HEK293 (cell line): Measurements from ENCODE around the gene NDUFA3.
A peak's percentile ranks its signal among the peaks of the same experiment; 100 is the strongest.

ENCODE experiments used
- BCL11B ChIP-seq: fragments of 450-650 bp; formaldehyde crosslinking; IDR thresholded peaks from 2 replicates; pipeline ENCODE4 v1.5.1; 2016; ENCODE audit warnings: low read depth, missing biosample characterization, missing genetic modification characterization
- GFI1B ChIP-seq: fragments of 450-650 bp; formaldehyde crosslinking; IDR thresholded peaks from 2 replicates; pipeline ENCODE4 v1.5.1; 2016; ENCODE audit warnings: missing biosample characterization, missing genetic modification characterization
- GLIS1 ChIP-seq: fragments of 450-650 bp; formaldehyde crosslinking; IDR thresholded peaks from 2 replicates; pipeline ENCODE4 v1.5.1; 2016; ENCODE audit warnings: missing biosample characterization, missing genetic modification characterization
- HOXD13 ChIP-seq: sonication (generic); formaldehyde crosslinking; IDR thresholded peaks from 2 replicates; pipeline ENCODE4 v1.8.0; 2022; ENCODE audit warnings: missing genetic modification reagents, borderline replicate concordance
- KLF1 ChIP-seq: fragments of 450-650 bp; formaldehyde crosslinking; IDR thresholded peaks from 2 replicates; pipeline ENCODE4 v1.5.1; 2016; ENCODE audit warnings: missing biosample characterization, missing genetic modification characterization
- KLF8 ChIP-seq: fragments of 450-650 bp; formaldehyde crosslinking; IDR thresholded peaks from 2 replicates; pipeline ENCODE4 v1.5.1; 2016; ENCODE audit warnings: missing biosample characterization, missing genetic modification characterization
- REPIN1 ChIP-seq: fragments of 450-650 bp; formaldehyde crosslinking; IDR thresholded peaks from 2 replicates; pipeline ENCODE4 v1.5.1; 2017; ENCODE audit warnings: missing biosample characterization, missing genetic modification characterization, low read depth
- SP3 ChIP-seq: fragments of 450-650 bp; formaldehyde crosslinking; IDR thresholded peaks from 2 replicates; pipeline ENCODE4 v1.5.1; 2016; ENCODE audit warnings: missing biosample characterization, missing genetic modification characterization
- ZNF214 ChIP-seq: fragments of 450-650 bp; formaldehyde crosslinking; IDR thresholded peaks from 2 replicates; pipeline ENCODE4 v1.5.1; 2017; ENCODE audit warnings: missing biosample characterization, mild to moderate bottlenecking, missing genetic modification characterization, borderline replicate concordance
- ZNF24 ChIP-seq: fragments of 450-650 bp; formaldehyde crosslinking; IDR thresholded peaks from 2 replicates; pipeline ENCODE4 v1.5.1; 2016; ENCODE audit warnings: missing biosample characterization, missing genetic modification characterization
- ZNF266 ChIP-seq: fragments of 450-650 bp; formaldehyde crosslinking; IDR thresholded peaks from 2 replicates; pipeline ENCODE4 v1.5.1; 2016; ENCODE audit warnings: missing biosample characterization, missing genetic modification characterization, low read depth
- ZNF324 ChIP-seq: fragments of 450-650 bp; formaldehyde crosslinking; IDR thresholded peaks from 2 replicates; pipeline ENCODE4 v1.5.1; 2016; ENCODE audit warnings: missing biosample characterization, missing genetic modification characterization
- ZNF350 ChIP-seq: fragments of 450-650 bp; formaldehyde crosslinking; IDR thresholded peaks from 2 replicates; pipeline ENCODE4 v1.5.0; 2017; ENCODE audit warnings: missing biosample characterization, mild to moderate bottlenecking, missing genetic modification characterization
- ZNF423 ChIP-seq: fragments of 450-650 bp; formaldehyde crosslinking; IDR thresholded peaks from 2 replicates; pipeline ENCODE4 v1.5.1; 2016; ENCODE audit warnings: missing biosample characterization, missing genetic modification characterization
- ZNF473 ChIP-seq: fragments of 450-650 bp; formaldehyde crosslinking; IDR thresholded peaks from 2 replicates; pipeline ENCODE4 v1.5.1; 2017; ENCODE audit warnings: missing biosample characterization, missing genetic modification characterization
- ZNF548 ChIP-seq: fragments of 450-650 bp; formaldehyde crosslinking; IDR thresholded peaks from 2 replicates; pipeline ENCODE4 v1.5.1; 2016; ENCODE audit warnings: missing biosample characterization, missing genetic modification characterization
- ZNF571 ChIP-seq: fragments of 450-650 bp; formaldehyde crosslinking; IDR thresholded peaks from 2 replicates; pipeline ENCODE4 v1.5.0; 2017; ENCODE audit warnings: missing biosample characterization, missing genetic modification characterization
- ZNF629 ChIP-seq: fragments of 450-650 bp; formaldehyde crosslinking; IDR thresholded peaks from 2 replicates; pipeline ENCODE4 v1.5.1; 2017; ENCODE audit warnings: missing biosample characterization, missing genetic modification characterization
- ZNF664 ChIP-seq: fragments of 450-650 bp; formaldehyde crosslinking; IDR thresholded peaks from 2 replicates; pipeline ENCODE4 v1.5.1; 2016; ENCODE audit warnings: missing biosample characterization, missing genetic modification characterization
- ZNF777 ChIP-seq: fragments of 450-650 bp; formaldehyde crosslinking; IDR thresholded peaks from 2 replicates; pipeline ENCODE4 v1.5.1; 2017; ENCODE audit warnings: missing biosample characterization, missing genetic modification characterization, borderline replicate concordance
- TF ChIP-seq, protein P1 (sequence below): fragments of 450-650 bp; IDR thresholded peaks from 2 replicates; pipeline ENCODE4 v1.5.1; 2018; ENCODE audit warnings: missing biosample characterization, mild to moderate bottlenecking, missing genetic modification characterization
- TF ChIP-seq, protein P2 (sequence below): fragments of 450-650 bp; formaldehyde crosslinking; IDR thresholded peaks from 2 replicates; pipeline ENCODE4 v1.5.1; 2016; ENCODE audit warnings: missing biosample characterization, missing genetic modification characterization, borderline replicate concordance
- TF ChIP-seq, protein P3 (sequence below): fragments of 450-650 bp; formaldehyde crosslinking; conservative IDR thresholded peaks from 2 replicates; pipeline ENCODE4 v1.5.1; 2016; ENCODE audit warnings: low read depth, missing biosample characterization, missing genetic modification characterization
- TF ChIP-seq, protein P4 (sequence below): fragments of 450-650 bp; IDR thresholded peaks from 2 replicates; pipeline ENCODE4 v1.5.1; 2018; ENCODE audit warnings: missing biosample characterization, missing genetic modification characterization
- TF ChIP-seq, protein P5 (sequence below): fragments of 450-650 bp; formaldehyde crosslinking; IDR thresholded peaks from 2 replicates; pipeline ENCODE4; 2016; ENCODE audit warnings: missing biosample characterization, missing genetic modification characterization

The NDUFA3 gene

DNA sequence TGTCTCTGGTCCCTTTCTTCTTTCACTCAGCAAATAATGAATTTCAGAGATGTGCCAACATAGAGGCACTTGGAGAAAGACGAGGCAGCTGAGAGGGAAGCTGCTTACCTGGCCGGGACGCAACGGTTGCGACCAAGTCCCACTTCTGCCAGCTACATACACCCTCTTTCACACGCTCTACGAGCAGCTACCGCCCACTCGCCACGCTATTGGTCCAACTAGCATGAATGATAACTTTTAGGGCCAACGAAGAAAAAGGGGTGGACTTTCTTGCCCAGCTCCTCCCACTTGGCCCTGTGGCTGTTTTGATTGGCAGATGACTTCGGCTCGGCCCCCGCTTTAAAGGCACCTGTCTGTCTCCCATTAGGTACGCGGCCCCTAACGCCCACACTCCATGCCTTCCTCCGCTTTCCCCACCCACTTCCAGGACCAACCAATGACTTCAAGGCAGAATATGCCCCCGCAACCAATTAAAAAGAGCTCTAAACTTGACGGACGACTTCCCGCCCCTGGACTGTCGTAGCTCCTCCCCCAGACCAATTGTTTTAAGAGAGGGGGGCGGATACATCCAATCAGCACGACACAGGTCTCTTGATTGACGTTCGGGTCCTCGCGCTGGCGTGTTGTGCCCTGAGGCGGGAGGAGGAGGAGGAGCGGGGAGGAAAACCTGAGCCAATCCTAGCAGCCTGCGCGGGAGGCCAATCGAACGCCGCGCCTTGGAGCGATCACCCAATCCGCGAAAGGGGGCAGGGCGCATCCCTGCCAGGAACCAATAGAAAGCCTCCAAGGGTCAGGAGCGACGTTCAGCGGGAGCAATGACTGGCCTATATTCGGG, 34.4 kb downstream of the NDUFA3 start (continued):
- TF ChIP-seq BCL11B (tag by site-specific recombination), result no peak
- TF ChIP-seq, protein P1, sequence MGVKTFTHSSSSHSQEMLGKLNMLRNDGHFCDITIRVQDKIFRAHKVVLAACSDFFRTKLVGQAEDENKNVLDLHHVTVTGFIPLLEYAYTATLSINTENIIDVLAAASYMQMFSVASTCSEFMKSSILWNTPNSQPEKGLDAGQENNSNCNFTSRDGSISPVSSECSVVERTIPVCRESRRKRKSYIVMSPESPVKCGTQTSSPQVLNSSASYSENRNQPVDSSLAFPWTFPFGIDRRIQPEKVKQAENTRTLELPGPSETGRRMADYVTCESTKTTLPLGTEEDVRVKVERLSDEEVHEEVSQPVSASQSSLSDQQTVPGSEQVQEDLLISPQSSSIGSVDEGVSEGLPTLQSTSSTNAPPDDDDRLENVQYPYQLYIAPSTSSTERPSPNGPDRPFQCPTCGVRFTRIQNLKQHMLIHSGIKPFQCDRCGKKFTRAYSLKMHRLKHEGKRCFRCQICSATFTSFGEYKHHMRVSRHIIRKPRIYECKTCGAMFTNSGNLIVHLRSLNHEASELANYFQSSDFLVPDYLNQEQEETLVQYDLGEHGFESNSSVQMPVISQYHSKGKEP, result no peak
- TF ChIP-seq GLIS1 (tag by site-specific recombination), result no peak
- no peak for TF ChIP-seq ZNF571 (tag by site-specific recombination)
- TF ChIP-seq, protein P2, sequence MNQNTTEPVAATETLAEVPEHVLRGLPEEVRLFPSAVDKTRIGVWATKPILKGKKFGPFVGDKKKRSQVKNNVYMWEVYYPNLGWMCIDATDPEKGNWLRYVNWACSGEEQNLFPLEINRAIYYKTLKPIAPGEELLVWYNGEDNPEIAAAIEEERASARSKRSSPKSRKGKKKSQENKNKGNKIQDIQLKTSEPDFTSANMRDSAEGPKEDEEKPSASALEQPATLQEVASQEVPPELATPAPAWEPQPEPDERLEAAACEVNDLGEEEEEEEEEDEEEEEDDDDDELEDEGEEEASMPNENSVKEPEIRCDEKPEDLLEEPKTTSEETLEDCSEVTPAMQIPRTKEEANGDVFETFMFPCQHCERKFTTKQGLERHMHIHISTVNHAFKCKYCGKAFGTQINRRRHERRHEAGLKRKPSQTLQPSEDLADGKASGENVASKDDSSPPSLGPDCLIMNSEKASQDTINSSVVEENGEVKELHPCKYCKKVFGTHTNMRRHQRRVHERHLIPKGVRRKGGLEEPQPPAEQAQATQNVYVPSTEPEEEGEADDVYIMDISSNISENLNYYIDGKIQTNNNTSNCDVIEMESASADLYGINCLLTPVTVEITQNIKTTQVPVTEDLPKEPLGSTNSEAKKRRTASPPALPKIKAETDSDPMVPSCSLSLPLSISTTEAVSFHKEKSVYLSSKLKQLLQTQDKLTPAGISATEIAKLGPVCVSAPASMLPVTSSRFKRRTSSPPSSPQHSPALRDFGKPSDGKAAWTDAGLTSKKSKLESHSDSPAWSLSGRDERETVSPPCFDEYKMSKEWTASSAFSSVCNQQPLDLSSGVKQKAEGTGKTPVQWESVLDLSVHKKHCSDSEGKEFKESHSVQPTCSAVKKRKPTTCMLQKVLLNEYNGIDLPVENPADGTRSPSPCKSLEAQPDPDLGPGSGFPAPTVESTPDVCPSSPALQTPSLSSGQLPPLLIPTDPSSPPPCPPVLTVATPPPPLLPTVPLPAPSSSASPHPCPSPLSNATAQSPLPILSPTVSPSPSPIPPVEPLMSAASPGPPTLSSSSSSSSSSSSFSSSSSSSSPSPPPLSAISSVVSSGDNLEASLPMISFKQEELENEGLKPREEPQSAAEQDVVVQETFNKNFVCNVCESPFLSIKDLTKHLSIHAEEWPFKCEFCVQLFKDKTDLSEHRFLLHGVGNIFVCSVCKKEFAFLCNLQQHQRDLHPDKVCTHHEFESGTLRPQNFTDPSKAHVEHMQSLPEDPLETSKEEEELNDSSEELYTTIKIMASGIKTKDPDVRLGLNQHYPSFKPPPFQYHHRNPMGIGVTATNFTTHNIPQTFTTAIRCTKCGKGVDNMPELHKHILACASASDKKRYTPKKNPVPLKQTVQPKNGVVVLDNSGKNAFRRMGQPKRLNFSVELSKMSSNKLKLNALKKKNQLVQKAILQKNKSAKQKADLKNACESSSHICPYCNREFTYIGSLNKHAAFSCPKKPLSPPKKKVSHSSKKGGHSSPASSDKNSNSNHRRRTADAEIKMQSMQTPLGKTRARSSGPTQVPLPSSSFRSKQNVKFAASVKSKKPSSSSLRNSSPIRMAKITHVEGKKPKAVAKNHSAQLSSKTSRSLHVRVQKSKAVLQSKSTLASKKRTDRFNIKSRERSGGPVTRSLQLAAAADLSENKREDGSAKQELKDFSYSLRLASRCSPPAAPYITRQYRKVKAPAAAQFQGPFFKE (tag by site-specific recombination), result no peak
- TF ChIP-seq SP3 (tag by site-specific recombination), result peak; percentile 95
- TF ChIP-seq ZNF473, result no peak
- TF ChIP-seq ZNF423 (tag by site-specific recombination), result no peak
- TF ChIP-seq ZNF548, result no peak
- TF ChIP-seq, protein P3, sequence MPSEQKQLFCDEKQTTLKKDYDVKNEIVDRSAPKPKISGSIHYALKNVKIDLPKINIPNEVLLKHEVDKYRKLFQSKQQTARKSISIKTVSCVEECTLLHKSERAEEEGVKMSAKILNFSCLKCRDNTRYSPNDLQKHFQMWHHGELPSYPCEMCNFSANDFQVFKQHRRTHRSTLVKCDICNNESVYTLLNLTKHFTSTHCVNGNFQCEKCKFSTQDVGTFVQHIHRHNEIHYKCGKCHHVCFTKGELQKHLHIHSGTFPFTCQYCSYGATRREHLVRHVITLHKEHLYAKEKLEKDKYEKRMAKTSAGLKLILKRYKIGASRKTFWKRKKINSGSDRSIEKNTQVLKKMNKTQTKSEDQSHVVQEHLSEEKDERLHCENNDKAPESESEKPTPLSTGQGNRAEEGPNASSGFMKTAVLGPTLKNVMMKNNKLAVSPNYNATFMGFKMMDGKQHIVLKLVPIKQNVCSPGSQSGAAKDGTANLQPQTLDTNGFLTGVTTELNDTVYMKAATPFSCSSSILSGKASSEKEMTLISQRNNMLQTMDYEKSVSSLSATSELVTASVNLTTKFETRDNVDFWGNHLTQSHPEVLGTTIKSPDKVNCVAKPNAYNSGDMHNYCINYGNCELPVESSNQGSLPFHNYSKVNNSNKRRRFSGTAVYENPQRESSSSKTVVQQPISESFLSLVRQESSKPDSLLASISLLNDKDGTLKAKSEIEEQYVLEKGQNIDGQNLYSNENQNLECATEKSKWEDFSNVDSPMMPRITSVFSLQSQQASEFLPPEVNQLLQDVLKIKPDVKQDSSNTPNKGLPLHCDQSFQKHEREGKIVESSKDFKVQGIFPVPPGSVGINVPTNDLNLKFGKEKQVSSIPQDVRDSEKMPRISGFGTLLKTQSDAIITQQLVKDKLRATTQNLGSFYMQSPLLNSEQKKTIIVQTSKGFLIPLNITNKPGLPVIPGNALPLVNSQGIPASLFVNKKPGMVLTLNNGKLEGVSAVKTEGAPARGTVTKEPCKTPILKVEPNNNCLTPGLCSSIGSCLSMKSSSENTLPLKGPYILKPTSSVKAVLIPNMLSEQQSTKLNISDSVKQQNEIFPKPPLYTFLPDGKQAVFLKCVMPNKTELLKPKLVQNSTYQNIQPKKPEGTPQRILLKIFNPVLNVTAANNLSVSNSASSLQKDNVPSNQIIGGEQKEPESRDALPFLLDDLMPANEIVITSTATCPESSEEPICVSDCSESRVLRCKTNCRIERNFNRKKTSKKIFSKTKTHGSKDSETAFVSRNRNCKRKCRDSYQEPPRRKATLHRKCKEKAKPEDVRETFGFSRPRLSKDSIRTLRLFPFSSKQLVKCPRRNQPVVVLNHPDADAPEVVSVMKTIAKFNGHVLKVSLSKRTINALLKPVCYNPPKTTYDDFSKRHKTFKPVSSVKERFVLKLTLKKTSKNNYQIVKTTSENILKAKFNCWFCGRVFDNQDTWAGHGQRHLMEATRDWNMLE (tag by site-specific recombination), result no peak
- TF ChIP-seq ZNF664 (tag by site-specific recombination), result no peak
- no peak for TF ChIP-seq ZNF350
- TF ChIP-seq, protein P4, sequence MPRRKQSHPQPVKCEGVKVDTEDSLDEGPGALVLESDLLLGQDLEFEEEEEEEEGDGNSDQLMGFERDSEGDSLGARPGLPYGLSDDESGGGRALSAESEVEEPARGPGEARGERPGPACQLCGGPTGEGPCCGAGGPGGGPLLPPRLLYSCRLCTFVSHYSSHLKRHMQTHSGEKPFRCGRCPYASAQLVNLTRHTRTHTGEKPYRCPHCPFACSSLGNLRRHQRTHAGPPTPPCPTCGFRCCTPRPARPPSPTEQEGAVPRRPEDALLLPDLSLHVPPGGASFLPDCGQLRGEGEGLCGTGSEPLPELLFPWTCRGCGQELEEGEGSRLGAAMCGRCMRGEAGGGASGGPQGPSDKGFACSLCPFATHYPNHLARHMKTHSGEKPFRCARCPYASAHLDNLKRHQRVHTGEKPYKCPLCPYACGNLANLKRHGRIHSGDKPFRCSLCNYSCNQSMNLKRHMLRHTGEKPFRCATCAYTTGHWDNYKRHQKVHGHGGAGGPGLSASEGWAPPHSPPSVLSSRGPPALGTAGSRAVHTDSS, result peak; percentile 95
- TF ChIP-seq ZNF777, result no peak
- peak; percentile 61; the same call in 1 of the 2 replicates for TF ChIP-seq KLF1 (tag by site-specific recombination)
- no peak for TF ChIP-seq HOXD13
- TF ChIP-seq REPIN1, result no peak
- TF ChIP-seq ZNF214 (tag by site-specific recombination), result no peak
- TF ChIP-seq ZNF266, result no peak
- peak; percentile 18; the same call in 1 of the 2 replicates for TF ChIP-seq KLF8 (tag by site-specific recombination)
- no peak for TF ChIP-seq GFI1B (tag by site-specific recombination)
- peak; percentile 31; the same call in 1 of the 2 replicates for TF ChIP-seq ZNF24 (tag by site-specific recombination)
- no peak for TF ChIP-seq ZNF324 (tag by site-specific recombination)
- TF ChIP-seq, protein P5, sequence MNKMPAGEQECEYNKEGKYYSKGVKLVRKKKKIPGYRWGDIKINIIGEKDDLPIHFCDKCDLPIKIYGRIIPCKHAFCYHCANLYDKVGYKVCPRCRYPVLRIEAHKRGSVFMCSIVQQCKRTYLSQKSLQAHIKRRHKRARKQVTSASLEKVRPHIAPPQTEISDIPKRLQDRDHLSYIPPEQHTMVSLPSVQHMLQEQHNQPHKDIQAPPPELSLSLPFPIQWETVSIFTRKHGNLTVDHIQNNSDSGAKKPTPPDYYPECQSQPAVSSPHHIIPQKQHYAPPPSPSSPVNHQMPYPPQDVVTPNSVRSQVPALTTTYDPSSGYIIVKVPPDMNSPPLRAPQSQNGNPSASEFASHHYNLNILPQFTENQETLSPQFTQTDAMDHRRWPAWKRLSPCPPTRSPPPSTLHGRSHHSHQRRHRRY (tag by site-specific recombination), result no peak
- TF ChIP-seq ZNF629 (tag by site-specific recombination), result no peak
